Heart left ventricle (tissue), 13 donors: Measurements from ENCODE around the gene DDN.

Experiments
- CTCF ChIP-seq, 12 donors: fragments of 200-600 bp; sonication (generic) in 4 of 12; IDR thresholded peaks; one replicate each; pipeline versions ENCODE4 v1.5.0 to v1.8.0; 2018 to 2022; ENCODE audit warnings: antibody characterized with exemption in 12 of 12, mild to moderate bottlenecking in 5 of 12
- POLR2A ChIP-seq, 2 donors: fragments of 450-650 bp; IDR thresholded peaks; one replicate each; pipeline ENCODE4 v1.6.1; 2017; ENCODE audit warnings: antibody characterized with exemption in 2 of 2, mild to moderate bottlenecking in 2 of 2, moderate library complexity in 2 of 2
- donor health status: ischemic (EF 13 %, LVEDD 7.1; RV severe dilation, severe dysfunction).
- donor health status: DM: no; HTN: yes; CAD: no.
- donor health status: DM: no; HTN: no; CAD: no.
- donor health status: ischemic (EF 25% LVEDD 6.9; RV normal size, moderate dysfunction).
- donor health status: ischemic (EF 25% LVEDD 5.7; RV mildly dilated, moderate dysfunction).
- donor health status: ischemic (EF 35%, LVEDD 5.7; RV mildly dilated, moderate dysfunction).
- donor health status: nonischemic (EF 11% LVEDD 7.7; RV severe dilation, severe dysfunction).
- donor health status: DM: yes; HTN: yes; CAD: no.
- donor health status: PGD.
- donor health status: ischemic (EF 29% LVEDD 5.4; RV normal size, mild dysfunction).
- donor health status: nonischemic (EF 23%, LVEDD 6.1; RV moderate dilation, normal function).

GRCh38 chr12:48946943-48947342, 52.2 kb downstream of the DDN start:
- TF ChIP-seq CTCF (IDR thresholded peaks at IDR 0.05) = no peak
- no peak for TF ChIP-seq POLR2A (IDR thresholded peaks at IDR 0.05)
